Measurements from ENCODE around the gene EHMT1.
"Not testable (repeated sequence)": the region's sequence is repeated elsewhere in the genome, so short reads cannot be mapped to it uniquely, and the experiment has no call there.

EHMT1 gene

DNA sequence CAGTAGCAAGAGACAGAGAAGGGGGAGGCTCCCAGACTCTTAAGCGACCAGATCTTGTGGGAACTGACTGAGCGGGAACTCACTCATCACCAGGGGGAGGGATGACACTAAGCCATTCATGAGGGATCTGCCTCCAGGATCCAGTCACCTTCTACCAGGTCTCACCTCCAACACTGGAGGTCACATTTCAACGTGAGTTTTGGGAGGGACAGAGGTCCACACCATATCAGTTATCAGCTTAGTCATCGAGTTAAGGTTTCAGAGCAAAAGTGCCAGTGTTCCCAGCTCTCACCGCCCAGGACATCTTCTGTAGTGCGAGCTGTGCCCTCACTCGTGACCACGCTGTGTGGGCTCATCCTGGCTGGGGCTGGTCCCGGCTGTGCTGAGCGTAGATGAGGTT, 160.1 kb downstream of the EHMT1 start:
- Histone ChIP-seq H3K9me3 (ENCODE audit: severe bottlenecking) (no peaks in the 10 kb centered on the region), H3K4me3 (ENCODE audit: low read depth, low read length) (no peak overlapping the region), H3K27ac (no peak overlapping the region), H3K36me3 (peaks cover 64% of the 10 kb centered on the region), H3K27me3 (ENCODE audit: insufficient read depth, low read depth, severe bottlenecking) (no peaks in the 10 kb centered on the region)
- DNase-seq, result no peak
- TF ChIP-seq, protein P1, sequence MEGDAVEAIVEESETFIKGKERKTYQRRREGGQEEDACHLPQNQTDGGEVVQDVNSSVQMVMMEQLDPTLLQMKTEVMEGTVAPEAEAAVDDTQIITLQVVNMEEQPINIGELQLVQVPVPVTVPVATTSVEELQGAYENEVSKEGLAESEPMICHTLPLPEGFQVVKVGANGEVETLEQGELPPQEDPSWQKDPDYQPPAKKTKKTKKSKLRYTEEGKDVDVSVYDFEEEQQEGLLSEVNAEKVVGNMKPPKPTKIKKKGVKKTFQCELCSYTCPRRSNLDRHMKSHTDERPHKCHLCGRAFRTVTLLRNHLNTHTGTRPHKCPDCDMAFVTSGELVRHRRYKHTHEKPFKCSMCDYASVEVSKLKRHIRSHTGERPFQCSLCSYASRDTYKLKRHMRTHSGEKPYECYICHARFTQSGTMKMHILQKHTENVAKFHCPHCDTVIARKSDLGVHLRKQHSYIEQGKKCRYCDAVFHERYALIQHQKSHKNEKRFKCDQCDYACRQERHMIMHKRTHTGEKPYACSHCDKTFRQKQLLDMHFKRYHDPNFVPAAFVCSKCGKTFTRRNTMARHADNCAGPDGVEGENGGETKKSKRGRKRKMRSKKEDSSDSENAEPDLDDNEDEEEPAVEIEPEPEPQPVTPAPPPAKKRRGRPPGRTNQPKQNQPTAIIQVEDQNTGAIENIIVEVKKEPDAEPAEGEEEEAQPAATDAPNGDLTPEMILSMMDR (IDR thresholded peaks at IDR 0.05; ENCODE audit: low read depth, low read length), result no peak

DNA sequence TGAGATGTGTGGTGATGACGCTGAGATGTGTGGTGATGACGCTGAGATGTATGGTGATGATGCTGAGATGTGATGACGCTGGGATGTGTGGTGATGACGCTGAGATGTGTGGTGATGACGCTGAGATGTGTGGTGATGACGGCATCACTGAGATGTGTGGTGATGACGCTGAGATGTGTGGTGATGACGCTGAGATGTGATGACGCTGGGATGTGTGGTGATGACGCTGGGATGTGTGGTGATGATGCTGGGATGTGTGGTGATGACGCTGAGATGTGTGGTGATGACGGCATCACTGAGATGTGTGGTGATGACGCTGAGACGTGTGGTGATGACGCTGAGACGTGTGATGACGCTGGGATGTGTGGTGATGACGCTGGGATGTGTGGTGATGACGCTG, 161.2 kb downstream of the EHMT1 start:
- H3K4me3 ChIP-seq (ENCODE audit: low read depth, low read length); H3K27me3 ChIP-seq (ENCODE audit: insufficient read depth, low read depth, severe bottlenecking); H3K27ac ChIP-seq; H3K9me3 ChIP-seq (ENCODE audit: severe bottlenecking); DNase-seq: not testable (repeated sequence)
- H3K36me3 ChIP-seq, result peaks cover 67% of the 10 kb centered on the region

DNA sequence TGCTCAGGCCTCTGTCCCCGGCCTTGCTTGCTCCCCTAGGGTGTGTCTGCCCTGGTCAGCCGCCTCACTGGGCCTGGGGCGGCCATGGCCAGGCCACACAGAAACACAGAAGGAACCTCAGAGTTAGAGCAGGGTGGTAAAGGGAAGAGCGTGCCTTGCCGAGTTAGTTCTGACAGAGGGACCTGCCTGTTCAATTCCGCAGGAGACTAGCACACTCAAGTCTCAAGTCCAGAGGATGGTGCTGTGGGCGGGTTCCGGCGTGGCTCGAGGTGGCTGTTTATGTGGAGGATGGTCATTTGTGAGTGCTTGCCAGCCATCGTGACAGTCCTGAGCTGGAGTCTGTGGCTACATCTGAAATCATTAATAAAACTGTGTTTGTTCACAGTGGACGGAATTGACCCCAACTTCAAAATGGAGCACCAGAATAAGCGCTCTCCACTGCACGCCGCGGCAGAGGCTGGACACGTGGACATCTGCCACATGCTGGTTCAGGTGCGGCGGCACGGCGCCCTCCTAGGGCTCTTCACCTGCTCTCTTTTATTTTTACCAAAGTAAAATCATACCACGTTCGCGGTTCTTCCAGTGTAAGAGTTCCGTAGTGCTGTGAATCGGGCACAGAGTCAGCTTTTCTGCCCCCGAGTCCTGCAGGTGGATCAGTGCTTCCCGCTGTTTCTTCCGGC, 163.2 kb downstream of the EHMT1 start:
- TF ChIP-seq, protein P1 (IDR thresholded peaks at IDR 0.05; ENCODE audit: low read depth, low read length), result no peak

GRCh38 chr9:137783521-137783920, 164.7 kb downstream of the EHMT1 start:
- H3K27me3 ChIP-seq (ENCODE audit: insufficient read depth, low read depth, severe bottlenecking), result no peaks in the 10 kb centered on the region
- no peaks in the 10 kb centered on the region for H3K9me3 ChIP-seq (ENCODE audit: severe bottlenecking)
- peaks cover 43% of the 10 kb centered on the region for H3K36me3 ChIP-seq
- H3K27ac ChIP-seq, result no peak overlapping the region
- no peak overlapping the region for H3K4me3 ChIP-seq (ENCODE audit: low read depth, low read length)
- TF ChIP-seq, protein P1 (IDR thresholded peaks at IDR 0.05; ENCODE audit: low read depth, low read length), result no peak
- no peak for DNase-seq

More for the DNA sequence above, 163.2 kb downstream of the EHMT1 start:
- no peaks in the 10 kb centered on the region for H3K9me3 ChIP-seq (ENCODE audit: severe bottlenecking)
- no peaks in the 10 kb centered on the region for H3K27me3 ChIP-seq (ENCODE audit: insufficient read depth, low read depth, severe bottlenecking)
- no peak overlapping the region for H3K4me3 ChIP-seq (ENCODE audit: low read depth, low read length)
- no peak overlapping the region for H3K27ac ChIP-seq
- H3K36me3 ChIP-seq, result peaks cover 52% of the 10 kb centered on the region
- no peak for DNase-seq

DNA sequence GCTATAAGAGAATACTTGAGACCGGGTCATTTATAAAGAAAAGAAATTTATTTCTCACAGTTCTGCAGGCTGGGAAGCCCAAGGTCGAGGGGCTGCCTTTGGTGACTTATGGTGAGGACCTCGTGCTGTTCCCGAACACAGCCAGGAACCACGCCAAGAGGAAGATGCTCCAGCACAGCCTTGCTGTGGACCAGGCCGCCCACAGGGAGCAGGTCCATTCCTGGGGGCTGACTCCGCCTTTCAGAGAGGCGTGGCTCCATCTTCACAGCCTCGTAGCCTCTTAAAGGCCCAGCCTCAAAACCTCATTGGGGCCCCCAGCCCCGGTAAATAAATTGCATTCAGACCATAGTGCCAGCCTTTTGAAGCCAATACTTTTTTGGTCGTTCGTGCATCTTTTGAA, 165.2 kb downstream of the EHMT1 start:
- no peak overlapping the region for H3K4me3 ChIP-seq (ENCODE audit: low read depth, low read length)
- H3K27me3 ChIP-seq (ENCODE audit: insufficient read depth, low read depth, severe bottlenecking), result no peaks in the 10 kb centered on the region
- H3K27ac ChIP-seq, result no peak overlapping the region
- no peak for DNase-seq
- peaks cover 38% of the 10 kb centered on the region for H3K36me3 ChIP-seq
- no peaks in the 10 kb centered on the region for H3K9me3 ChIP-seq (ENCODE audit: severe bottlenecking)
- TF ChIP-seq, protein P1 (IDR thresholded peaks at IDR 0.05; ENCODE audit: low read depth, low read length), result no peak

GRCh38 chr9:137784641-137785513, 166.1 kb downstream of the EHMT1 start:
- DNase-seq, result no peak
- H3K27me3 ChIP-seq (ENCODE audit: insufficient read depth, low read depth, severe bottlenecking), result no peaks in the 10 kb centered on the region
- peaks cover 37% of the 10 kb centered on the region for H3K36me3 ChIP-seq
- no peaks in the 10 kb centered on the region for H3K9me3 ChIP-seq (ENCODE audit: severe bottlenecking)
- H3K27ac ChIP-seq, result no peak overlapping the region
- no peak overlapping the region for H3K4me3 ChIP-seq (ENCODE audit: low read depth, low read length)
- TF ChIP-seq, protein P1 (IDR thresholded peaks at IDR 0.05; ENCODE audit: low read depth, low read length), result no peak
